SU-DHL-6 (cell line): ENCODE data around the gene FAIM.
"Not testable (repeated sequence)": the region's sequence is repeated elsewhere in the genome, so short reads cannot be mapped to it uniquely, and the experiment has no call there.

Experiments used
- H2AFZ ChIP-seq: fragments of 200-600 bp; sonication (generic); 2 replicates; pipeline ENCODE4 v1.6.1; 2014; ENCODE audit warnings: low read depth, mild to moderate bottlenecking, moderate library complexity, mixed read lengths, antibody characterized with exemption, low read length; ENCODE audit not compliant: severe bottlenecking
- H3F3A ChIP-seq: fragments of 200-600 bp; shearing (Covaris generic); 2 replicates; pipeline ENCODE4 v1.6.0; 2016; ENCODE audit warnings: antibody characterized with exemption, mild to moderate bottlenecking; ENCODE audit not compliant: insufficient read depth
- H3K27ac ChIP-seq: fragments of 200-600 bp; sonication (generic); 2 replicates; pipeline ENCODE4 v1.5.1; 2016; ENCODE audit warnings: low read depth, mild to moderate bottlenecking, low read length, moderate library complexity, mixed read lengths
- H3K27me3 ChIP-seq: fragments of 200-600 bp; sonication (generic), shearing (Covaris generic); 2 replicates; pipeline ENCODE4 v1.6.0; 2014; ENCODE audit warnings: mild to moderate bottlenecking, low read length
- H3K36me3 ChIP-seq: fragments of 200-600 bp; sonication (generic); 2 replicates; pipeline ENCODE4 v1.6.1; 2014; ENCODE audit warnings: mild to moderate bottlenecking, low read length, mixed read lengths
- H3K4me2 ChIP-seq: fragments of 300-600, 200-600 bp; shearing (Covaris generic), sonication (generic); 2 replicates; pipeline ENCODE4 v1.6.0; 2014; ENCODE audit warnings: low read length, low read depth, mild to moderate bottlenecking; ENCODE audit not compliant: poor library complexity, severe bottlenecking
- H3K4me3 ChIP-seq: fragments of 200-600 bp; sonication (generic); 2 replicates; pipeline ENCODE4 v1.5.1; 2014; ENCODE audit warnings: antibody characterized with exemption, low read length, mild to moderate bottlenecking, mixed read lengths; ENCODE audit not compliant: insufficient read depth, poor library complexity, severe bottlenecking
- H3K79me2 ChIP-seq: fragments of 200-600 bp; sonication (generic); 2 replicates; pipeline ENCODE4 v1.6.1; 2014; ENCODE audit warnings: mild to moderate bottlenecking, low read length, moderate library complexity; ENCODE audit not compliant: insufficient read depth
- H3K9ac ChIP-seq: fragments of 200-600 bp; sonication (generic); 2 replicates; pipeline ENCODE4 v1.7.0; 2014; ENCODE audit warnings: mild to moderate bottlenecking, low read length
- H3K9me2 ChIP-seq: fragments of 200-600 bp; sonication (generic); replicated peaks from 2 replicates; pipeline ENCODE4 v1.6.1; 2014; ENCODE audit warnings: low read length; ENCODE audit not compliant: insufficient read depth
- H3K9me3 ChIP-seq: fragments of 200-600 bp; sonication (generic); 2 replicates; pipeline ENCODE4 v1.6.1; 2014; ENCODE audit warnings: low read length, mixed read lengths; ENCODE audit not compliant: insufficient read depth
- H4K20me1 ChIP-seq: fragments of 200-600 bp; sonication (generic); 2 replicates; pipeline ENCODE4 v1.6.1; 2014; ENCODE audit warnings: low read depth, mild to moderate bottlenecking, antibody characterized with exemption, low read length, moderate library complexity, mixed read lengths
- CTCF ChIP-seq: fragments of 200-600 bp; sonication (generic); IDR thresholded peaks from one replicate; pipeline ENCODE4 v1.5.1; 2017; ENCODE audit warnings: antibody characterized with exemption, mild to moderate bottlenecking, low read length, moderate library complexity; ENCODE audit not compliant: insufficient read depth, poor library complexity, severe bottlenecking
- EZH2phosphoT487 ChIP-seq: fragments of 200-600 bp; sonication (generic), shearing (Covaris generic); conservative IDR thresholded peaks from 2 replicates; pipeline ENCODE4 v1.6.1; 2018; ENCODE audit warnings: mild to moderate bottlenecking, antibody characterized with exemption, low read length, moderate library complexity, mixed read lengths

Gene FAIM

GRCh38 chr3:138594935-138595610 lies 13.5 kb upstream of the FAIM start:
- no peak overlapping the region for H3K4me3 ChIP-seq

GRCh38 chr3:138597186-138597976 lies 11.2 kb upstream of the FAIM start:
- not testable (repeated sequence) for H2AFZ ChIP-seq, H3K36me3 ChIP-seq, H3K27me3 ChIP-seq, H3K9me3 ChIP-seq, H4K20me1 ChIP-seq, H3F3A ChIP-seq, H3K4me3 ChIP-seq, H3K4me2 ChIP-seq, H3K9ac ChIP-seq, H3K27ac ChIP-seq, H3K79me2 ChIP-seq, H3K9me2 ChIP-seq

More at GRCh38 chr3:138594935-138595610, 13.5 kb upstream of the FAIM start:
- Histone ChIP-seq H3K4me2 (peak overlapping the region; percentile 54), H3K9me3 (no peaks in the 10 kb centered on the region), H3F3A (no peaks in the 10 kb centered on the region), H3K36me3 (no peaks in the 10 kb centered on the region), H3K79me2 (no peaks in the 10 kb centered on the region), H3K9ac (no peak overlapping the region), H4K20me1 (no peaks in the 10 kb centered on the region), H3K27ac (no peak overlapping the region), H3K9me2 (no peaks in the 10 kb centered on the region), H2AFZ (no peak overlapping the region), H3K27me3 (no peaks in the 10 kb centered on the region)
- no peak for TF ChIP-seq CTCF
- TF ChIP-seq EZH2phosphoT487, result no peak

GRCh38 chr3:138598534-138598933 lies 10.0 kb upstream of the FAIM start:
- no peak overlapping the region for H3K9ac ChIP-seq

More at GRCh38 chr3:138598534-138598933, 10.0 kb upstream of the FAIM start:
- no peak for TF ChIP-seq CTCF
- no peak for TF ChIP-seq EZH2phosphoT487
- no peak overlapping the region for H3K4me2 ChIP-seq
- no peaks in the 10 kb centered on the region for H4K20me1 ChIP-seq
- no peak overlapping the region for H3K4me3 ChIP-seq
- H3K9me2 ChIP-seq, result no peaks in the 10 kb centered on the region
- no peak overlapping the region for H2AFZ ChIP-seq
- H3K27ac ChIP-seq, result no peak overlapping the region
- no peaks in the 10 kb centered on the region for H3K9me3 ChIP-seq
- no peaks in the 10 kb centered on the region for H3F3A ChIP-seq
- H3K36me3 ChIP-seq, result no peaks in the 10 kb centered on the region
- no peaks in the 10 kb centered on the region for H3K27me3 ChIP-seq
- H3K79me2 ChIP-seq, result no peaks in the 10 kb centered on the region
